T47D (cell line): ENCODE data around the gene PPFIBP2.

Experiments
- DNase-seq, 2 experiments: peaks; one replicate each; pipeline versions ENCODE4 v3.0.0 to v3.0.0-alpha.2; 2011 to 2012; ENCODE audit warnings: low read depth in 1 of 2, low spot score in 1 of 2
- JUND ChIP-seq: IDR thresholded peaks from 2 replicates; pipeline ENCODE4 v1.6.1; 2012; ENCODE audit warnings: low read depth
- in situ Hi-C: cut with HindIII; loops from 2 replicates; pipeline ENCODE4 v1.10.0; 2016; ENCODE audit warnings: low sequenced_read_pairs, low pct_unique_long_range_greater_than_20kb

The PPFIBP2 gene

GRCh38 chr11:7689239-7689638, 175.4 kb downstream of the PPFIBP2 start:
- no peak for DNase-seq
- no peak for TF ChIP-seq JUND
- in situ Hi-C loops = no loop called here

- TF ChIP-seq JUND = no peak
- in situ Hi-C loops = no loop called here
- no peak for DNase-seq
Observed at GRCh38 chr11:7690648-7691047, 176.8 kb downstream of the PPFIBP2 start.

- DNase-seq = no peak
- in situ Hi-C loops = no loop called here
- TF ChIP-seq JUND = no peak
Observed at GRCh38 chr11:7691759-7692350, 178.1 kb downstream of the PPFIBP2 start.

GRCh38 chr11:7692426-7692825, 178.6 kb downstream of the PPFIBP2 start:
- TF ChIP-seq JUND = no peak
- in situ Hi-C loops = no loop called here
- DNase-seq = no peak

- in situ Hi-C loops = no loop called here
- TF ChIP-seq JUND = no peak
- no peak for DNase-seq
Observed at GRCh38 chr11:7694235-7694634, 180.4 kb downstream of the PPFIBP2 start.

GRCh38 chr11:7696424-7696823, 182.6 kb downstream of the PPFIBP2 start:
- no peak for DNase-seq
- TF ChIP-seq JUND = no peak
- in situ Hi-C loops = no loop called here
